22Rv1 (cell line): ENCODE data around the gene NUP62.
A peak's percentile ranks its signal among the peaks of the same experiment; 100 is the strongest.
"Not testable (repeated sequence)": the region's sequence is repeated elsewhere in the genome, so short reads cannot be mapped to it uniquely, and the experiment has no call there.

Source experiments
- H3K27ac ChIP-seq: fragments of 450-650 bp; 2 replicates; pipeline ENCODE4 v1.5.1; 2017
- ZFX ChIP-seq: fragments of 450-650 bp; IDR thresholded peaks from 2 replicates; pipeline ENCODE4 v1.6.1; 2017; ENCODE audit warnings: antibody characterized with exemption, borderline replicate concordance
- TF ChIP-seq, protein P1 (sequence below): fragments of 450-650 bp; IDR thresholded peaks from 2 replicates; pipeline ENCODE4 v1.5.1; 2017; ENCODE audit warnings: mild to moderate bottlenecking

Gene NUP62

DNA sequence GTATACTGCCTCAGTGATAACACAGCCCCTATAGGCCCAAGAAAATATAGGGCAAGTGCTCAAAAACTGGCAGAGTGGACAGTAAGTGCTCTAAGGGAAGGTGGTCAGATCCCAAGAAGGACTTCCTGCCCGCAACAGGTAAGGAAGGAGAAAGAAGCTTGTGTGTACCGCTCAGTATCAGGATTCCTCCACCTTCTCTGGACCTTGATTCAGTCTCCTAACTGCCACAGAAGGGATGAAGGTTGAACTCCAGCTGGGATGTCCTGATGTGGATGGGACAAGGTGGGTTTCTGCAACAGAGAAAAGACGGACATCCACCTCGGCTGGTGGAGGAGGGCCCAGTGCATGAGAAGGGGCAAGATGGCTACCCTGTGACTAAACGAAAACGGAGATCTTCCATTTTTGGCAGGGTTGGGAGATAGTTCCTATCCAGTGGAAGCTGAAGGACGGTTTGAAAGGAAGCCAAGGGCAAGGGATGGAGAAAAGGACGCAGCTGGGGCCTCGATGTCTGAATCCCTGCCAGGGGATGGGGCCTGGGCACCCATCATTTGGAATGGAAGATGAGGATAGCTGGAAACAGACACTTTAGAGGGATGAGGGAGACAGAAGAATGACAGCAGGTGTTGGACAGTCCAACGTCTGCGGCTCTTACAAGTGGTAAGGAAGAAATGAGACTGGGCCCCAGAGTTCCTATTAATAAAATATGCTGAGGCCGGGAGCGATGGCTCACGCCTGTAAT, 1.6 kb downstream of the NUP62 start:
- peak overlapping the region; percentile 96 for H3K27ac ChIP-seq
- no peak for TF ChIP-seq ZFX
- TF ChIP-seq, protein P1, sequence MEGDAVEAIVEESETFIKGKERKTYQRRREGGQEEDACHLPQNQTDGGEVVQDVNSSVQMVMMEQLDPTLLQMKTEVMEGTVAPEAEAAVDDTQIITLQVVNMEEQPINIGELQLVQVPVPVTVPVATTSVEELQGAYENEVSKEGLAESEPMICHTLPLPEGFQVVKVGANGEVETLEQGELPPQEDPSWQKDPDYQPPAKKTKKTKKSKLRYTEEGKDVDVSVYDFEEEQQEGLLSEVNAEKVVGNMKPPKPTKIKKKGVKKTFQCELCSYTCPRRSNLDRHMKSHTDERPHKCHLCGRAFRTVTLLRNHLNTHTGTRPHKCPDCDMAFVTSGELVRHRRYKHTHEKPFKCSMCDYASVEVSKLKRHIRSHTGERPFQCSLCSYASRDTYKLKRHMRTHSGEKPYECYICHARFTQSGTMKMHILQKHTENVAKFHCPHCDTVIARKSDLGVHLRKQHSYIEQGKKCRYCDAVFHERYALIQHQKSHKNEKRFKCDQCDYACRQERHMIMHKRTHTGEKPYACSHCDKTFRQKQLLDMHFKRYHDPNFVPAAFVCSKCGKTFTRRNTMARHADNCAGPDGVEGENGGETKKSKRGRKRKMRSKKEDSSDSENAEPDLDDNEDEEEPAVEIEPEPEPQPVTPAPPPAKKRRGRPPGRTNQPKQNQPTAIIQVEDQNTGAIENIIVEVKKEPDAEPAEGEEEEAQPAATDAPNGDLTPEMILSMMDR: no peak

DNA sequence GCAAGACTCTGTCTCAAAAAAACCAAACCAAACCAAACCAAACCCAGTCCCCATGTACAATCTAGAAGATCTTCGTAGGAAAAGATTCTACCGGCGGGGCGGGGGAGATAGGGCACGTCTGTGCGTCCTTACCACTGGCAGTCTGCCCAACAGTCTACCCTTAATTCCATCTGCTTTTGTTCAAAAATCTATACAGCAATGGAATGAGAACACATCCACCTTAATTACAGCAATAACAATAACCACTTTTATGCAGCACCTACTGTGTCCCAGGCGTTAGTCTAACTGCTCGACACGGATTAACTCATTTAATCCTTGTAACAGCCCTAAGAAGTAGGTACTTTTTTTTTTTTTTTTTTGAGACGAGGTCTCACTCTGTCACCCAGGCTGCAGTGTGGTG, 2.8 kb downstream of the NUP62 start:
- H3K27ac ChIP-seq: no peak overlapping the region
- TF ChIP-seq ZFX: no peak
- TF ChIP-seq, protein P1: no peak

DNA sequence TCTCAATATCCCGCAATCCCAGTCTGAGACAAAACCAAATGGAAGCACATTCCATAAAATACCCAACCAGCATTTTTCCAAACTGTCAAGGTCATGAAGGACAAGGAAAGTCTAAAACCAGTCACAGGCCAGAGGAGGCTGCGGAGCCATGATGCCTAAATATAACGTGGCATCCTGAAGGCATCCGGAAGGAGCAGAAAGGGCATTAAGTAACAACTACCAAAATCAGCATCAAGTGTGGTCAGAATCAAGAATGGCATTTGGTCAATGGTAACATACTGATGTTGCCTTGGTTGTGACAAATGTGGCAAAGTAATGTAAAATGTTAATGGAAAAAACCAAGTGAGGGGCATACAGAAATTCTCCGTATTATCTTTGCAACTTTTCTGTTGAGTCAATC, 3.8 kb downstream of the NUP62 start:
- H3K27ac ChIP-seq: no peak overlapping the region
- TF ChIP-seq, protein P1: no peak
- no peak for TF ChIP-seq ZFX

DNA sequence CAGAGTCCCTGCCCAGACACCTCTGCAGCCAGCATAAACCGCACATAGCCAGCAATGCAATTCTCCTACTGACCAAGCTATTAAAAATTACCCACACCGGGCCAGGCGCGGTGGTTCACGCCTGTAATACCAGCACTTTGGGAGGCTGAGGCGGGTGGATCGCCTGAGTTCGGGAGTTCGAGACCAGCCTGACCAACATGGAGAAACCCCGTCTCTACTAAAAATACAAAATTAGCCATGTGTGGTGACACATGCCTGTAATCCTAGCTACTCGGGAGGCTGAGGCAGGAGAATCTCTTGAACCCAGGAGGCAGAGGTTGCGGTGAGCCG, 4.5 kb downstream of the NUP62 start:
- H3K27ac ChIP-seq: not testable (repeated sequence)

DNA sequence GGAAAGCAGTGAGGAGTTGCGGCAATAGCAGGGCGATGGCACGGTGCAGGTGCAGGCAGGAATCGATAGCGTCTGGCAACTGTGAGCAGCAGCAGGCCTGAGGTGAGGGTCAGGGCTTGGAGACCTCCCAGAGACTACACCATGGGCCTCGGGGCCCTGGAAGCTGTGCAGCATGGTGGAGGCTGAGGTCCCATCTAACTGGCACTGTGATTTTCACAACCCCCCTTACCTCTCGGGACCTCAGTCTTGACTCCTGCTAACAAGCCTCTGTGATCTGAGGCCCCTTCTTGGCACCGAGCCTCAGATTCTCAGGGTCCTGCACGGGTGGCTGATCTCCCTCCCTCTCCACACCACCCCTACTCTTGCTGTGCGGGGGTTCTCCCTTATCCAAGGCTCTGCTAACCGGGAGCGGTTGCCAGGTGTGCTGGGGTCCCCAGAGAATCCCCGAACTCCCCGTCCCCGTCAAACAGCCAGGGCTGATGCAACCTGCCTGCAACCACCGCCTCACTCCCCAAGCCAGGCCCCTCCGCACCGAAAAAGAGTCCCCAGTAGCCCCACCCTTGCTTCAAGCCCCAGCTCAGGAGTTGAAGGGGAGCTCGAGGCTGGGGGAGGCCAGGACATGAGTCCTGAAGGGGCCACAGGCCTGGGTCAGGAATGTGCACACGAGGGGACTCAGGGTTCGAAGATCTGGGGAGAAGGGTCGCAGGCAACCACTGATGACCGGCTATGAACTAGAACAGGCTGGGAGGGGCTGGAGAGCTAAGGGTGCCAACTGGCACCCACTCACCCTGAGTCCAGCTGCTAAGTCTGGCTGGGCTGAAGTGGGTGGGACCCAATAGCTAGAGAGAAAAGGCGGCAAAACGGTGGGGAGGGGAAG, 5.1 kb downstream of the NUP62 start:
- no peak for TF ChIP-seq ZFX
- TF ChIP-seq, protein P1: no peak
- H3K27ac ChIP-seq: no peak overlapping the region

DNA sequence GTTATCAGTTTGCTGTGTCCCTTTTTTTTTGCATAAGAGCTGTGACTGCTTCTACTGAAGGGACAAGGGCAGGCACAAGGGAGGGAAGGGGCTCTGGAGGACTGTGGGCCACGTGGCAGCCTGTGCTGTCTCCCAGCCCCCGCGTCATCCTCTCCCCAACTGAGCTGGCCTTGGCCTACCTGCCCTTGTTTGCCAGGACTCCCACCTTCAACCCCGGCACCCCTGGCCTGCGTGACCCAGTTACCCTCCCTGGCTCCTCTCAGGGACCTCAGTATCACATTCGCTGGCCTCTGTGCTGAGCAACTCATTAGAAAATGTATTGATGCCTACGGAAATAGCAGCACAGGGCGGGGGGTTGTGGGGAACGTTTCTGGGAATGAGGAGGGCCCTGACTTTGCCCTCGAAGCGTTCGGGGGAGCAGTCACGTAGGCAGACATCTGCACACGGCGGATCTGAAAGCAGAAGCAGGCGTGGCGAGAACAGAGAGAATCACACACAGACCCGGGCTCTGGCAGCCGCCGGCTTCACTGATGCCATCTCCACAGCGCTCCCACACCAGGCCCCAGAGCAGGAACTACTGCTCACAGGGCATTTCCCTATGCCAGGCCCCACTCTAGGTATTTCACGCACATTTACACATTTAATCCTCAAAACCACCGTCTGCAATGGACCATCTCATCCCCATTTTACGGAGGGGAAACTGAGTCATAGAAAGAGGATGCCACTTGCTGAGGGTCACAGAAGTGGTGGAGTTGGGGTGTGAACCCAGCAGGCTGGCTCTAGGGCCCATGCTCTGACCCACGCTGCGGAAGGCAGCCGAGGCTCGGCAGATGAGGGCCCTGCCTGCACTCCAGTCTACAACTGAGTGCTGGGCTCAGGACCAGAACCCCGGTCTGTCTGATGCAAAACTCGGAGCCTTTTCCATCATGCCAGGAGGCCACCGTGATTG, 6.0 kb downstream of the NUP62 start:
- H3K27ac ChIP-seq: no peak overlapping the region
- TF ChIP-seq, protein P1: no peak
- no peak for TF ChIP-seq ZFX

DNA sequence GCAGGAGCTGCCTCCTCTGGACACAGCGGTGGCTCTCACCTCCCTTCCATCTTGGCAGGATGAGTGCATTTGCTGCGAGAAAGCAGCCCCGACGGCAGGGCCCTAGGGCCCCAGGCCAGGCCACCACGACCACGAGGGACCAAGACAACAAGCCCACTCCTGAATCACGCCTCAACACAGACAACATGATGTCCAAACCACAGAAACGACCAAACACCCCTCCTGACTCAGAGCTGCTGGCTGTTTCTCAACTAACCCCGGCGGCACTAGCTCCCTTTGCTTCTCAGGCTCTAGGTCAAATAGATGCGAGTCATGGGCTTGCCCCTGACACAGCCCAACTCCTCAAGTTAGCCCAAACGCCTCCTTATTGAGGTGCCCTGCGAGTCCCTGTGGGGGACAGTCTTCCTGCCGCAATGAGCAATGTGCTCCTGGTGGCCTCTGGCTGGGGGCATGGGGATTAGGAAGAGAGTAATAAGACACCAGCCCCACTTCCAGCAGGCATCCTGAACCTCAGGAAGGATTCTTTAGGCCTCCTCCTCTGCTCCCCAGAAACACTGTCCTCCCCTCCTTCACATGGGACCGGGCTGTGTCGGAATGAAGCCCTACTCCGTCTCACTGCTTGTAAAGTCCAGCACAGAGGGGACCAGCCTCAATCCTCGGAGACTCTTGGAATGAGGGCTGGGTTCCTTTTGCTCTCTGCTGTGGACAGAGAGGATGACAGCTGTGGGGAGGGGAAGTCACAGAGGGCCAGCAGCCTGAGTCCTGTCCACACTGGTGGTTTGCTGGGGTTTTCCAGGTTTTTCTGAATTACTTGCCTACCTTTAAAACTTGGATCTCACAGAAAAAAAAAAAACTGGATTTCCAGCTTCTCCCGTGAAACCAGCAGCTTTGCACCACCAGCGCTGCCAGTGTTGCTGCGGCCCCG, 7.2 kb downstream of the NUP62 start:
- H3K27ac ChIP-seq: no peak overlapping the region

More for the DNA sequence above, 7.2 kb downstream of the NUP62 start:
- TF ChIP-seq, protein P1: no peak
- TF ChIP-seq ZFX: no peak
